H1 (cell line): Measurements from ENCODE around the gene ZNF804B. TPM values are rescaled to one million over a fixed set of nuclear protein-coding genes. Genes with fewer than 3 reads are reported as not detected.

Experiments used
- ASH2L ChIP-seq: fragments of 200-600, 300-600 bp; sonication (generic); IDR thresholded peaks from one replicate; pipeline ENCODE4 v1.7.1; 2017; ENCODE audit warnings: low read length
- BACH1 ChIP-seq: IDR thresholded peaks from 2 replicates; pipeline ENCODE4 v1.6.1; 2012; ENCODE audit warnings: low read length, improper control_type of control experiment
- CEBPB ChIP-seq: IDR thresholded peaks from 2 replicates; pipeline ENCODE4 v1.6.1; 2012; ENCODE audit warnings: low read depth, low read length
- CTCF ChIP-seq, 3 experiments: IDR thresholded peaks; 1 replicate in 2 of 3; 2 replicates in 1 of 3; pipeline versions ENCODE4 v1.5.1 to v1.6.1; 2011; ENCODE audit warnings: low read length in 3 of 3, mild to moderate bottlenecking in 3 of 3, inconsistent platforms in 2 of 3, low read depth in 1 of 3, moderate library complexity in 1 of 3; ENCODE audit not compliant: insufficient read depth in 1 of 3; ENCODE audit errors: control extremely low read depth in 1 of 3
- EGR1 ChIP-seq: IDR thresholded peaks from 2 replicates; pipeline ENCODE4 v1.6.1; 2011; ENCODE audit warnings: low read depth, low read length, borderline replicate concordance
- EZH2 ChIP-seq: fragments of 200-600 bp; sonication (generic); IDR thresholded peaks from 2 replicates; pipeline ENCODE4 v1.7.1; 2012; ENCODE audit warnings: low read depth, mild to moderate bottlenecking, moderate library complexity, low read length, inconsistent platforms; ENCODE audit not compliant: severe bottlenecking
- GTF2F1 ChIP-seq: IDR thresholded peaks from 2 replicates; pipeline ENCODE4 v1.6.1; 2012; ENCODE audit warnings: low read depth, low read length, improper control_type of control experiment, borderline replicate concordance
- RAD21 ChIP-seq, 2 experiments: IDR thresholded peaks in 1 of 2; conservative IDR thresholded peaks in 1 of 2; 2 replicates each; pipeline ENCODE4 v1.6.1; 2011; ENCODE audit warnings: low read depth in 2 of 2, low read length in 2 of 2, improper control_type of control experiment in 1 of 2, inconsistent platforms in 1 of 2, mild to moderate bottlenecking in 1 of 2, moderate library complexity in 1 of 2
- RNF2 ChIP-seq: fragments of 200-900, 300-1000 bp; sonication (generic); IDR thresholded peaks from 2 replicates; pipeline ENCODE4 v1.7.1; 2016; ENCODE audit warnings: borderline replicate concordance, low read depth, mild to moderate bottlenecking, antibody characterized with exemption, low read length; ENCODE audit not compliant: poor library complexity, severe bottlenecking; ENCODE audit errors: missing control alignments
- SIX5 ChIP-seq: IDR thresholded peaks from 2 replicates; pipeline ENCODE4 v1.6.1; 2011; ENCODE audit warnings: mild to moderate bottlenecking, low read depth, low read length
- SUZ12 ChIP-seq: fragments of 200-600 bp; sonication (generic); IDR thresholded peaks from 2 replicates; pipeline ENCODE4 v1.6.1; 2012; ENCODE audit warnings: mild to moderate bottlenecking, inconsistent platforms, low read length, moderate library complexity, mixed read lengths
- TBP ChIP-seq: IDR thresholded peaks from 2 replicates; pipeline ENCODE4 v1.6.1; 2011; ENCODE audit warnings: low read depth, low read length, improper control_type of control experiment
- polyA plus RNA-seq, 7 experiments: library from polyadenylated mRNA; depleted of rRNA in 3 of 7; stranded (reverse) in 5 of 7; unstranded in 2 of 7; fragments of >200 nt in 5 of 7; fragments of 200-250 nt in 2 of 7; gene quantifications; 1 replicate in 5 of 7; 2 replicates in 1 of 7; 4 replicates in 1 of 7; pipeline versions ENCODE4 v1.2.1 to v1.2.3, GENCODE V29; 2011 to 2013; ENCODE audit warnings: missing spikeins in 2 of 7, mixed read lengths in 2 of 7
- total RNA-seq: library from RNA; stranded (reverse); fragmentation: NEBNext Ultra II Directional; extraction: Animal tissue kit (Norgen Biotek cat#: 25700); gene quantifications from 2 replicates; pipeline ENCODE4 v1.2.1, GENCODE V29; 2021
- TF ChIP-seq, protein P1 (sequence below): IDR thresholded peaks from 2 replicates; pipeline ENCODE4 v1.6.1; 2012; ENCODE audit warnings: low read length, inconsistent platforms

Gene ZNF804B
- total and polyA plus RNA-seq, 2 of the 8 experiments (the other 6 are each of a cell fraction or from before 2014, with no cell fraction given): not detected

DNA sequence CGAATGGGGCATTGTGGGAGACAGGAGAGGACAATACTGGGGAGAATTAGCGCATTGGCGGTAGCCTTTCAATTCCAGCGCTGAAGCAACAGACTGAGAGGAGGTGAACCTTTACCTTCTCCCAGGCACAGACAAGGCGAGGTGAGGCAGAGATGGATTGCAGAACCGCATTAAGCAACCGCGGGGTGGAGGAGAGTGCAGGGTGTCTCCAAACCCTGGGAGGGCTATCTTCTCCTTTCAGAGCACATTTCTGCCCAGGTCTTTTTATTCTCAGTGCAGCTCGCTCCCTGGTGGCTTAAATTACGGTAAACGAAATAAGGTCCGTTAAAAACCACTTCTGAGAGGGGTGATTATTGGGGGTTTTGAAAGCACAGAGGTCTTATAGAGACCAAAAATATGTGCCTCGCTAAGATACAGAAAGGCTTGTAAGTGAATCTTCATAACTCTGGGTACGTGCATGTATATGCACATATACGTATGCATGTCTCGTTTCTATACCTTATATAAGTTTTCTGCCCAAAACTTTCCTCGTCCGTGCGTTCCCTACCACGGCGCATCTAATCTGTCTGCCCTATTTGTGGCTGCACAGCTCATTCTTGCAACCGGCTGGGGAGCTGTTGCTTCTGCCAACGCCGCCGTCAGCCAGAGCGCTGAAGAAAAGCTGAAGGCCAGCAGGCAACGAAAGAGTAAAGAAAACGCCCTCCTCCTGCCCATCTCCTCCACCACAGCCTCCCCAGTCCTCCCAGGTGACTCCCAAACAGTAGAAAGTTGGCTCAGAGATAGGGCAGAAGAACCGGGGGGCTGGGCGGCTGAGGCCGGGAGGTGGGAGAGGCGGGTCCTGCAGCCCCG lies 895 bp upstream of the ZNF804B start (continued):
- TF ChIP-seq CTCF (IDR thresholded peaks at IDR 0.05; ENCODE audit: control extremely low read depth in 1 of 3, insufficient read depth in 1 of 3, low read depth in 1 of 3, low read length in 3 of 3): peak in 1 of 3 experiments; percentile 12; a peak in 1 of 4 replicates
- TF ChIP-seq, protein P1, sequence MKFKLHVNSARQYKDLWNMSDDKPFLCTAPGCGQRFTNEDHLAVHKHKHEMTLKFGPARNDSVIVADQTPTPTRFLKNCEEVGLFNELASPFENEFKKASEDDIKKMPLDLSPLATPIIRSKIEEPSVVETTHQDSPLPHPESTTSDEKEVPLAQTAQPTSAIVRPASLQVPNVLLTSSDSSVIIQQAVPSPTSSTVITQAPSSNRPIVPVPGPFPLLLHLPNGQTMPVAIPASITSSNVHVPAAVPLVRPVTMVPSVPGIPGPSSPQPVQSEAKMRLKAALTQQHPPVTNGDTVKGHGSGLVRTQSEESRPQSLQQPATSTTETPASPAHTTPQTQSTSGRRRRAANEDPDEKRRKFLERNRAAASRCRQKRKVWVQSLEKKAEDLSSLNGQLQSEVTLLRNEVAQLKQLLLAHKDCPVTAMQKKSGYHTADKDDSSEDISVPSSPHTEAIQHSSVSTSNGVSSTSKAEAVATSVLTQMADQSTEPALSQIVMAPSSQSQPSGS: no peak
- TF ChIP-seq TBP: no peak
- TF ChIP-seq SUZ12: 0 out of 2 replicates have a peak, but pooled peaks have one; percentile 40
- TF ChIP-seq EZH2: peak; percentile 3
- TF ChIP-seq RAD21 (IDR thresholded peaks at IDR 0.05 in 1 of 2, conservative IDR thresholded peaks at IDR 0.05 in 1 of 2; ENCODE audit: low read depth in 2 of 2, low read length in 2 of 2): peak; percentile 15 to 20; a peak in 2 of 4 replicates
- peak; percentile 30; the same call in 1 of the 2 replicates for TF ChIP-seq CEBPB
- peak; percentile 27 for TF ChIP-seq ASH2L
- TF ChIP-seq BACH1: no peak
- peak; percentile 37 for TF ChIP-seq RNF2
- TF ChIP-seq SIX5: no peak
- no peak for TF ChIP-seq GTF2F1
- no peak for TF ChIP-seq EGR1
